SK-N-MC (cell line): Measurements from ENCODE around the gene STRADB.

Source experiments
- EZH2 ChIP-seq: fragments of 200-600 bp; sonication (generic); IDR thresholded peaks from one replicate; pipeline ENCODE4 v1.6.1; 2017; ENCODE audit warnings: antibody characterized with exemption
- FOXP2 ChIP-seq: optimal IDR thresholded peaks from 2 replicates; pipeline ENCODE3; 2011; ENCODE audit warnings: mild to moderate bottlenecking, moderate library complexity; ENCODE audit not compliant: insufficient read depth; ENCODE audit errors: extremely low read length, control extremely low read depth
- POLR2AphosphoS5 ChIP-seq: IDR thresholded peaks from 2 replicates; pipeline ENCODE4 v1.6.1; 2012; ENCODE audit warnings: mild to moderate bottlenecking, low read depth, low read length, borderline replicate concordance

GRCh38 chr2:201458381-201458780 lies 6.8 kb downstream of the STRADB start:
- TF ChIP-seq EZH2 (no peak), POLR2AphosphoS5 (no peak), FOXP2 (no peak)
